GM12801 (cell line): ENCODE results near the gene IFT52.

Experiments
- TF ChIP-seq, protein P1 (sequence below): IDR thresholded peaks from one replicate; pipeline ENCODE4 v1.5.1; 2011; ENCODE audit warnings: control low read depth; ENCODE audit not compliant: insufficient read length; ENCODE audit errors: extremely low read depth

The IFT52 gene

GRCh38 chr20:43579861-43580793 lies 10.6 kb upstream of the IFT52 start:
- TF ChIP-seq, protein P1, sequence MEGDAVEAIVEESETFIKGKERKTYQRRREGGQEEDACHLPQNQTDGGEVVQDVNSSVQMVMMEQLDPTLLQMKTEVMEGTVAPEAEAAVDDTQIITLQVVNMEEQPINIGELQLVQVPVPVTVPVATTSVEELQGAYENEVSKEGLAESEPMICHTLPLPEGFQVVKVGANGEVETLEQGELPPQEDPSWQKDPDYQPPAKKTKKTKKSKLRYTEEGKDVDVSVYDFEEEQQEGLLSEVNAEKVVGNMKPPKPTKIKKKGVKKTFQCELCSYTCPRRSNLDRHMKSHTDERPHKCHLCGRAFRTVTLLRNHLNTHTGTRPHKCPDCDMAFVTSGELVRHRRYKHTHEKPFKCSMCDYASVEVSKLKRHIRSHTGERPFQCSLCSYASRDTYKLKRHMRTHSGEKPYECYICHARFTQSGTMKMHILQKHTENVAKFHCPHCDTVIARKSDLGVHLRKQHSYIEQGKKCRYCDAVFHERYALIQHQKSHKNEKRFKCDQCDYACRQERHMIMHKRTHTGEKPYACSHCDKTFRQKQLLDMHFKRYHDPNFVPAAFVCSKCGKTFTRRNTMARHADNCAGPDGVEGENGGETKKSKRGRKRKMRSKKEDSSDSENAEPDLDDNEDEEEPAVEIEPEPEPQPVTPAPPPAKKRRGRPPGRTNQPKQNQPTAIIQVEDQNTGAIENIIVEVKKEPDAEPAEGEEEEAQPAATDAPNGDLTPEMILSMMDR: no peak

GRCh38 chr20:43583133-43583864 lies 7.4 kb upstream of the IFT52 start:
- TF ChIP-seq, protein P1: no peak

DNA sequence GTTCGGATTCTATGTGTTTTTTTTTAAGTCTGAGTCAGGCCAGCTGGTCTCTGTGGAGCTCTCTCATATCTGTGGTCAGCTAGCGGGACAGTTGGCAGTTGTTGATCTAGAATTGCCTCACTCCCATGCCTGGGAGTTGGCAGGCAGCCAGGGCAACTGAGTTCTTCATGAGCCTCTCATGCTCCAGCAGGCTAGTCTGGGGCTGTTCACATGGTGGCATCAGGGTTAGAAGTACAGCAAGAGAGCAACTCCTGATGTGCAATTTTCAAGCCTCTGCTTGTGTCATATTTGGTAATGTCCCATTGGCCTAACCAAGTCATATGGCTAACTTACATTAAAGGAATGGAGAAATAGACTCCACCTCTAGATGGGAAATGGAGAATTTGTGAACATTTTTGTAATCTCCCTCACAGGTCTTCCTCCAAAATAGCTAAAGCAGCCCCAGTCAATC lies 6.7 kb upstream of the IFT52 start:
- TF ChIP-seq, protein P1: no peak

- TF ChIP-seq, protein P1: no peak
Measured at GRCh38 chr20:43584448-43585136, 6.1 kb upstream of the IFT52 start.

DNA sequence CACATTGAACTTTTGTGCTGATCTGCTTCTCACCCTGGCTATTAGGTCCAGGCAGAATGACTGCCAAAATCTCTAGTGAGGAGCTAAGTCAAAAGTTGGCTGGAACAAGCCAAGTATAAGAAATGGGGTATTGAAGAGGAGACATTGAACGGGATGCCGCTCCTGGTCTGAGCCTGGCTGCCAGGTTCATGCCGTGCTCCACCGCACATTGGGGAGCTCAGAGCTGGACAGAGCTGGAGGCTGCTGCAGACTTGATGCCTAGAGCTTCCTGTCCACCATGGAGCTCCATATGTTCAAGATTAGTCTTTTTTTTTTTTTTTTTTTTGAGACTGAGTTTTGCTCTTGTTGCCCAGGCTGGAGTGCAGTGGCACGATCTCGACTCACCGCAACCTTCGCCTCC lies 4.1 kb upstream of the IFT52 start:
- TF ChIP-seq, protein P1: no peak

GRCh38 chr20:43590036-43590391 lies 723 bp upstream of the IFT52 start:
- TF ChIP-seq, protein P1: no peak

DNA sequence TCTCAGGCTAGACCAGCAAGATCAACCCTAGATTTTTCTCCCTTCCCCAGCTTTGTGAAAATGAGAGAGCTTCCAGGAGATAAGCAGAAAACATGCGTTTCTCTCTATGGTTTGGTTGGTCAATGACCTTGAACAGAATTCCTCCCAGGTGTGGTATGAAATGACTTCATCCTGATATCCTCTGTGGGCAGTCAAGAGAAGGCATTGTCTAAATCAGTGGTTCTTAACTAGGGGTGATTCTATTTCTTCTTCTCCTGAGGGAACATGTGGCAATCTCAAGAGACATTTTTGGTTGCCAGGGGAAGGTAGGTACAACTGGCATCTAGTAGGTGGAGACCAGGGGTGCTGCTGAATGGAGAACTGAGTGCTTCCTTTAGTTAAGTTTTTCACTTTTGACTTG lies 12.4 kb downstream of the IFT52 start:
- TF ChIP-seq, protein P1: no peak
